ENCODE results near the gene TCF7. TPM values are rescaled to one million over a fixed set of nuclear protein-coding genes. Genes with fewer than 3 reads are reported as not detected.
A peak's percentile ranks its signal among the peaks of the same experiment; 100 is the strongest.

The TCF7 gene
- total RNA-seq, 1 donor from 2014 or later: 0.27 TPM

- no peak for DNase-seq (ENCODE audit: low read depth)
Observed at GRCh38 chr5:134112726-134113362, 1.6 kb upstream of the TCF7 start.

- DNase-seq (ENCODE audit: low read depth): no peak
Observed at GRCh38 chr5:134113363-134113889, 1.1 kb upstream of the TCF7 start.

- DNase-seq (ENCODE audit: low read depth): no peak
Observed at GRCh38 chr5:134114886-134115805, 665 bp downstream of the TCF7 start.

GRCh38 chr5:134115806-134116175 lies 1.3 kb downstream of the TCF7 start:
- no peak for DNase-seq (ENCODE audit: low read depth)

GRCh38 chr5:134116286-134116685 lies 1.8 kb downstream of the TCF7 start:
- no peak for DNase-seq (ENCODE audit: low read depth)

DNA sequence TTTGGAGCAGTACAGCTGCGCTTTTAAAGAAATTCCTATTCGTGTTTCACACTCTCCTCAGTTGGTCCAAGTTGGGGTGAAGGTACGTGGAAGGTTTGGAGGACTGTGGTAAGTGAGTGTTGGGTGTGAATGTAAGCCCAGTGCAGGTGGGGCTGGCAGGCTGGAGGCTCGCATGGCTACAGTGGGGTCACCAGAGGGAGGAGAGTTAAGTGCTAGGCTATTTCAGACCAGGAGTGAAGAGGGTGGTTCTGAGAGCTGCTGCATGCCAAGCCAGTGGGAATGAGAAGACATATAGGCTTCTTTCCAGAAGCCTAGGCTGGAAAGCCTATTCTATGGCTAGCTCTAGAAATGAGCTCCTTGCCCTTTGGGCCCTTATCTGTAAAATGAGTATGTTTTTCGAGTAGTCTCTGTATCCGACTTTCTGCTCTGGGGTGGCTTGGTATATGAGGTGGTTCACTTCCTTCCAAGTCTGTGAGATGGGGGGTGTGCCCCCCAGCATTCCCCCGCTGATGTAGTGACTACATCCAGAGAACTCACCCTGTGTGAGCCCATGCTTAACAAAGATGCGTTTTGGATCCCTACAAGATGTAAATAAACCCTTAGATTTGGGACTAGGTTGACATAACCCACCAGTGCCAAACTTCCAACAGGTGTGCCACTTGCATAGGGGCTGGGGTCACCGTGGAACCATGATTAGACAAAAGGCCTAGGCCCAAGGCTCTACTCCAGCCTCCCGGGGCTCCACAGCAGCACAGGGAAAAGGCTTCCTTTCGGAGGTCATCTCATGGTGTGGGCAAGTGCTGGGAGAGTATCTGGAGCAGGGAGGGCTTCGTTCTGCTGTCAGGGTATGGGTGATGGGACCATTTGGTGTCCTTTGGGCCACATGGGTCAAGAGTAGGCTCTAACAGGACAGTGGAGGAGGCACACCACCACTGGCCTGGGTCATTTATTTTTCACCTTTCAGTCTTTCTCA lies 2.6 kb downstream of the TCF7 start:
- DNase-seq (ENCODE audit: low read depth): no peak

- no peak for DNase-seq (ENCODE audit: low read depth)
Observed at GRCh38 chr5:134118212-134118835, 3.8 kb downstream of the TCF7 start.

GRCh38 chr5:134119720-134120119 lies 5.2 kb downstream of the TCF7 start:
- no peak for DNase-seq (ENCODE audit: low read depth)

DNA sequence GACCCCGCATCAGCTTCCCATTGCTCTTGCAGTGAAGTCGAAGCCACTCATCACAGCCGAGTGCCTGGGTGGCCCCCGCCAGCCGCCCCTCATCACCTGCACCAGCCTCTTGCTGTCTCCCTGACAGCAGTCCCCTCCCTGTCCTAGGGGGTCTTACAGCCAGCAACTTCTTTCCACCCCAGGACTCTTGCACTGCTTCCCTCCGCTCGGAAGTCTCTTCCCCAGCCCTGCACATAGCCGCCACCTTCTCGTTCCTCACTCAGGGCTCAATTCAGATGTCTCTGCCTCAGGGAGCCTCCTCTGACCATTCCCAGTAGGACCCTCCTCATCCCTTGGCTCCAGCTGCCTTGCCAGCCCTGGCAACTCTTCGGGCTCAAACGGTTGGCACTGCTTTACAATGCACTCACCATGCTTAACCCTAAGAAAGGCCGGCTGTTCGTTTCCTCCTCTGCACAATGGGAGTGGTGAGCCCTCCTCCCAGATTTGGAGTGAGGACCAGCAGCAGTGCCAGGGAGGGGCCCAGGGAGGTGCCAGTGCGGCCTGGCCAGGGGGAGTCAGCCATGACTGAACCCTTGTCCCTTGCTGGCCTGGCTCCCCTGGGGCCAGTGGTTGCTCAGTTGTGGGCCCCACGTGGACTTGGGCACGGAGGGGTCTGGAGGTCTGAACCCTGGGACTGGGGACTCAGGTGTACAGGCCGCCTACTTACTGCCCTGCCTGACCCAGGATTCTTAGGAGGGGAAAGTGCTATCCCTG lies 6.1 kb downstream of the TCF7 start:
- no peak for DNase-seq (ENCODE audit: low read depth)

GRCh38 chr5:134122530-134122929 lies 8.0 kb downstream of the TCF7 start:
- no peak for DNase-seq (ENCODE audit: low read depth)

GRCh38 chr5:134123360-134123759 lies 8.9 kb downstream of the TCF7 start:
- DNase-seq (ENCODE audit: low read depth): no peak

DNA sequence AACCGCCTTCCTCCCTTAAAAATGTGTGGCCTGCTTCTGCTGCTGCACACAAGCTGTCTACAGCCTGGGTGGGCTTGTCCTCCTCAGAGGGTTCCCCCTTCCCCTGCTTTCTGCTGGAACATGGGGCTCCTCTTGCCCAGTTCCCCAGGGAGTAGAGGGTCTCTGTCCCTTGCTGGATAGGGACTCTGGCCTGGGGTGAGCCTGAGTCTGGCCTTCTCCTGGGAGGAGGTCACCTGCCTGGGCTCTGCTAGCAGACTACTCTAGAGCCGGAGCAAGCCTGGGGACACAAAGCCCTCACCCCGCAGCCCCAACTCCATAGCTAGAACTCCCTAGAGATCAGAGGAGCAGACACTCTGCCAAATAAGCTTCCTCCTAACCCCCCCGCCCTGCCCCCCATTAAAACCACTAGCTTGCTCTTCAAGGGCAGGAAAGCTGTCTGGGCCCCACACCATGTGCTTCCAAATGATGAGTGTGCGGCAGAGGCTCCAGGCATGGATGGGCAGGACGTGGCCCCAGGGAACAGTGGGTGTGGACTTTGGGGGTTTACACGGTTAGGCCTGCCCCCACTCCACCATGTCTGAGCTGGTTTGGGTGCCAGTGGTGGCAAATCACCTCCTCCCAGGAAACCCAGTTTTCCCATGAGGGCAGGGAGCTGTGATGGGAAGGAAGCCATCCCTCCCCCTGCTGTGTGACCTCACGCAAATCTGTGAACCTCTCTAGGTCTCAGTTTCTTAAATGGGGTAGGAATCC lies 10.0 kb downstream of the TCF7 start:
- DNase-seq (ENCODE audit: low read depth): peak; percentile 52

GRCh38 chr5:134125039-134126015 lies 10.8 kb downstream of the TCF7 start:
- peak; percentile 96 for DNase-seq (ENCODE audit: low read depth)

DNA sequence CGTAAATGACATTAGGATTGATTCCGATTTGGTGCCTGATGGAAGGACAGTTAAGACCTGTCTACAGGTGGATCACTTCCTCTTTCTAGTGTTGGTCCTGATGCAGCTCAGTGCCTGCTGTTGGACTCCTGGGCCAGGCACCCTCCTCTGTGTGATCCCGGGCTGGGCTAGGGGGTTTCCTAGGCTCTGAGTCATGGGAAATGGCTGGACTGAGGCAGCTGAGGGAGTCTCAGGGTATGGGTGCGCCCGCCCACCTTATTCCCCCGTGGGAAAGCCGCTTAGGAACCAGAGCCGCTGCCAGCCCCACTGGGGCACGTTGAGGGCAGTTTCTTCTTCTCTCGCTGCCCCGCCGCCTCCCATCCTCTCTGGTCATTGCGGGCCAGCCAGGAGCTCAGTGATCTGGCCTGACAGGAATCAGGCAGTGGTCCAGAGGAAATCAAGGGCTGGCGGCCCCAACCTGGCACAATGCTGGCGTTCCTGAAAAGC lies 12.9 kb downstream of the TCF7 start:
- DNase-seq (ENCODE audit: low read depth): no peak

- DNase-seq (ENCODE audit: low read depth): no peak
Observed at GRCh38 chr5:134127988-134128647, 13.6 kb downstream of the TCF7 start.

- no peak for DNase-seq (ENCODE audit: low read depth)
Observed at GRCh38 chr5:134128648-134128995, 14.1 kb downstream of the TCF7 start.
